GM12878 (cell line): Measurements from ENCODE around the gene ARPC1B.
A peak's percentile ranks its signal among the peaks of the same experiment; 100 is the strongest.

ENCODE experiments used
- ATF2 ChIP-seq: IDR thresholded peaks from 2 replicates; pipeline ENCODE4 v1.6.1; 2012; ENCODE audit warnings: low read length, inconsistent platforms
- ATF3 ChIP-seq: IDR thresholded peaks from 2 replicates; pipeline ENCODE4 v1.6.1; 2011; ENCODE audit warnings: low read depth, mild to moderate bottlenecking, low read length, moderate library complexity, borderline replicate concordance; ENCODE audit errors: extremely low read depth
- CEBPB ChIP-seq, 2 experiments: fragments of 150-350 bp in 1 of 2; IDR thresholded peaks; 2 replicates each; pipeline ENCODE4 v1.6.1; 2012 to 2014; ENCODE audit warnings: low read depth in 2 of 2, low read length in 2 of 2, borderline replicate concordance in 1 of 2, inconsistent platforms in 1 of 2
- EP300 ChIP-seq, 2 experiments: fragments of 150-350 bp in 1 of 2; IDR thresholded peaks; 2 replicates each; pipeline ENCODE4 v1.6.1; 2011 to 2012; ENCODE audit warnings: low read depth in 2 of 2, low read length in 2 of 2, borderline replicate concordance in 1 of 2, improper control_type of control experiment in 1 of 2, inconsistent platforms in 1 of 2; ENCODE audit not compliant: control insufficient read depth in 1 of 2
- FOXK2 ChIP-seq: fragments of 450-650 bp; IDR thresholded peaks from 2 replicates; pipeline ENCODE4 v1.6.1; 2017; ENCODE audit warnings: mild to moderate bottlenecking, moderate library complexity
- HDGF ChIP-seq: fragments of 450-650 bp; IDR thresholded peaks from 2 replicates; pipeline ENCODE4 v1.6.1; 2016; ENCODE audit warnings: antibody characterized with exemption
- MXI1 ChIP-seq: fragments of 150-350 bp; IDR thresholded peaks from 2 replicates; pipeline ENCODE4 v1.6.1; 2011; ENCODE audit warnings: low read depth, mild to moderate bottlenecking, inconsistent platforms, low read length, improper control_type of control experiment
- POLR2A ChIP-seq: IDR thresholded peaks from 2 replicates; pipeline ENCODE4 v1.6.1; 2011; ENCODE audit warnings: low read depth, mild to moderate bottlenecking, low read length
- SUPT20H ChIP-seq: IDR thresholded peaks from 2 replicates; pipeline ENCODE4 v1.6.1; 2011; ENCODE audit warnings: low read depth, mild to moderate bottlenecking, low read length, moderate library complexity, borderline replicate concordance; ENCODE audit not compliant: control insufficient read depth
- SUZ12 ChIP-seq: fragments of 200-600 bp; sonication (generic); IDR thresholded peaks from one replicate; pipeline ENCODE4 v1.6.1; 2018; ENCODE audit warnings: antibody characterized with exemption, mild to moderate bottlenecking; ENCODE audit not compliant: unreplicated experiment
- TAF1 ChIP-seq: IDR thresholded peaks from 2 replicates; pipeline ENCODE4 v1.6.1; 2011; ENCODE audit warnings: mild to moderate bottlenecking, low read depth, low read length, borderline replicate concordance
- USF2 ChIP-seq: IDR thresholded peaks from 2 replicates; pipeline ENCODE4 v1.6.1; 2011; ENCODE audit warnings: low read depth, low read length, improper control_type of control experiment, borderline replicate concordance
- ZBTB33 ChIP-seq: fragments of 450-650 bp; IDR thresholded peaks from 2 replicates; pipeline ENCODE4 v1.6.1; 2017; ENCODE audit warnings: mild to moderate bottlenecking
- TF ChIP-seq, protein P1 (sequence below), 3 experiments: IDR thresholded peaks in 2 of 3; conservative IDR thresholded peaks in 1 of 3; 2 replicates each; pipeline ENCODE4 v1.5.1; 2011; ENCODE audit warnings: low read depth in 3 of 3, low read length in 3 of 3, mild to moderate bottlenecking in 3 of 3, control low read depth in 2 of 3, moderate library complexity in 2 of 3, inconsistent platforms in 1 of 3, mixed read lengths in 1 of 3; ENCODE audit not compliant: control insufficient read depth in 2 of 3, insufficient read depth in 1 of 3; ENCODE audit errors: extremely low read depth in 1 of 3

GRCh38 chr7:99394188-99394502 lies 19.6 kb downstream of the ARPC1B start:
- TF ChIP-seq, protein P1, sequence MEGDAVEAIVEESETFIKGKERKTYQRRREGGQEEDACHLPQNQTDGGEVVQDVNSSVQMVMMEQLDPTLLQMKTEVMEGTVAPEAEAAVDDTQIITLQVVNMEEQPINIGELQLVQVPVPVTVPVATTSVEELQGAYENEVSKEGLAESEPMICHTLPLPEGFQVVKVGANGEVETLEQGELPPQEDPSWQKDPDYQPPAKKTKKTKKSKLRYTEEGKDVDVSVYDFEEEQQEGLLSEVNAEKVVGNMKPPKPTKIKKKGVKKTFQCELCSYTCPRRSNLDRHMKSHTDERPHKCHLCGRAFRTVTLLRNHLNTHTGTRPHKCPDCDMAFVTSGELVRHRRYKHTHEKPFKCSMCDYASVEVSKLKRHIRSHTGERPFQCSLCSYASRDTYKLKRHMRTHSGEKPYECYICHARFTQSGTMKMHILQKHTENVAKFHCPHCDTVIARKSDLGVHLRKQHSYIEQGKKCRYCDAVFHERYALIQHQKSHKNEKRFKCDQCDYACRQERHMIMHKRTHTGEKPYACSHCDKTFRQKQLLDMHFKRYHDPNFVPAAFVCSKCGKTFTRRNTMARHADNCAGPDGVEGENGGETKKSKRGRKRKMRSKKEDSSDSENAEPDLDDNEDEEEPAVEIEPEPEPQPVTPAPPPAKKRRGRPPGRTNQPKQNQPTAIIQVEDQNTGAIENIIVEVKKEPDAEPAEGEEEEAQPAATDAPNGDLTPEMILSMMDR (IDR thresholded peaks at IDR 0.05 in 2 of 3, conservative IDR thresholded peaks at IDR 0.05 in 1 of 3; ENCODE audit: control insufficient read depth in 2 of 3, extremely low read depth in 1 of 3, insufficient read depth in 1 of 3, low read depth in 3 of 3, low read length in 3 of 3), result no peak
- TF ChIP-seq SUZ12, result no peak
- no peak for TF ChIP-seq EP300 (IDR thresholded peaks at IDR 0.05; ENCODE audit: borderline replicate concordance in 1 of 2, control insufficient read depth in 1 of 2, low read depth in 2 of 2, low read length in 2 of 2)
- no peak for TF ChIP-seq USF2
- no peak for TF ChIP-seq SUPT20H
- TF ChIP-seq TAF1, result no peak
- no peak for TF ChIP-seq MXI1
- TF ChIP-seq FOXK2, result no peak
- TF ChIP-seq ZBTB33, result no peak
- TF ChIP-seq CEBPB (IDR thresholded peaks at IDR 0.05; ENCODE audit: borderline replicate concordance in 1 of 2, low read depth in 2 of 2, low read length in 2 of 2), result no peak
- no peak for TF ChIP-seq ATF2
- peak; percentile 33; the same call in 1 of the 2 replicates for TF ChIP-seq POLR2A
- TF ChIP-seq HDGF, result no peak
- TF ChIP-seq ATF3, result no peak
